RPMI7951 (cell line): ENCODE results near the gene ZNF142. TPM values are rescaled to one million over a fixed set of nuclear protein-coding genes. Genes with fewer than 3 reads are reported as not detected.

ENCODE experiments used
- DNase-seq: peaks from one replicate; pipeline ENCODE4 v3.0.0-alpha.2; 2012; ENCODE audit warnings: low read depth
- total RNA-seq: library from RNA; depleted of rRNA; stranded (reverse); fragments of >200 nt; shearing (Covaris generic); gene quantifications from 2 replicates; pipeline ENCODE4 v1.2.3, GENCODE V29; 2014

Gene ZNF142
- total RNA-seq, 1 experiment from 2014 or later, result 13.6 TPM

- no peak for DNase-seq
Observed at GRCh38 chr2:218655751-218656150, 3.7 kb downstream of the ZNF142 start.

- DNase-seq, result no peak
Observed at GRCh38 chr2:218648787-218649100, 10.7 kb downstream of the ZNF142 start.

- DNase-seq, result peak; percentile 65
Observed at GRCh38 chr2:218648088-218648786, 11.2 kb downstream of the ZNF142 start.

- no peak for DNase-seq
Observed at GRCh38 chr2:218645126-218645525, 14.3 kb downstream of the ZNF142 start.

GRCh38 chr2:218644721-218645120 lies 14.7 kb downstream of the ZNF142 start:
- no peak for DNase-seq

- DNase-seq, result no peak
Observed at GRCh38 chr2:218643751-218644310, 15.6 kb downstream of the ZNF142 start.

- no peak for DNase-seq
Observed at GRCh38 chr2:218642786-218643185, 16.6 kb downstream of the ZNF142 start.

- no peak for DNase-seq
Observed at GRCh38 chr2:218642121-218642656, 17.2 kb downstream of the ZNF142 start.

GRCh38 chr2:218638372-218638771 lies 21.1 kb downstream of the ZNF142 start:
- DNase-seq, result no peak

GRCh38 chr2:218635719-218636118 lies 23.7 kb downstream of the ZNF142 start:
- DNase-seq, result no peak

- DNase-seq, result no peak
Observed at GRCh38 chr2:218631837-218632236, 27.6 kb downstream of the ZNF142 start.

- DNase-seq, result no peak
Observed at GRCh38 chr2:218627939-218628338, 31.5 kb downstream of the ZNF142 start.

GRCh38 chr2:218626369-218626768 lies 33.1 kb downstream of the ZNF142 start:
- no peak for DNase-seq

- no peak for DNase-seq
Observed at GRCh38 chr2:218623366-218623705, 36.1 kb downstream of the ZNF142 start.

- no peak for DNase-seq
Observed at GRCh38 chr2:218622606-218623365, 36.6 kb downstream of the ZNF142 start.

GRCh38 chr2:218621007-218621406 lies 38.4 kb downstream of the ZNF142 start:
- no peak for DNase-seq

- DNase-seq, result peak; percentile 55
Observed at GRCh38 chr2:218618102-218618860, 41.1 kb downstream of the ZNF142 start.

GRCh38 chr2:218615868-218616315 lies 43.5 kb downstream of the ZNF142 start:
- DNase-seq, result no peak

- peak; percentile 98 for DNase-seq
Observed at GRCh38 chr2:218607436-218608115, 51.8 kb downstream of the ZNF142 start, which contains the start of gene PLCD4. PLCD4 (plus strand) TSS chr2:218607899; CDS start chr2:218615740, 7,841 bp downstream.

- peak; percentile 64 for DNase-seq
Observed at GRCh38 chr2:218605432-218605831, 54.0 kb downstream of the ZNF142 start.
